ENCODE measurements around the gene IGF2. TPM values are rescaled to one million over a fixed set of nuclear protein-coding genes. Genes with fewer than 3 reads are reported as not detected.

Gene IGF2
- polyA plus RNA-seq, 1 donor from 2014 or later, result not detected

- Histone ChIP-seq H3K27me3 (ENCODE audit: insufficient read depth, low read depth, low read length) (no peaks in the 10 kb centered on the region), H3K9ac (ENCODE audit: low read length) (no peak overlapping the region), H2AFZ (ENCODE audit: low read depth, low read length) (no peak overlapping the region), H3F3A (ENCODE audit: insufficient read depth, low read length, poor library complexity, severe bottlenecking) (no peaks in the 10 kb centered on the region), H3K27ac (ENCODE audit: low read length) (no peak overlapping the region), H3K4me2 (ENCODE audit: low read length) (no peak overlapping the region), H4K20me1 (ENCODE audit: insufficient read depth) (no peaks in the 10 kb centered on the region), H3K9me2 (ENCODE audit: insufficient read depth, low read length) (no peaks in the 10 kb centered on the region), H3K36me3 (ENCODE audit: insufficient read depth, low read length) (no peaks in the 10 kb centered on the region), H3K4me3 (ENCODE audit: low read length) (no peak overlapping the region), H3K9me3 (ENCODE audit: low read length) (no peaks in the 10 kb centered on the region), H3K79me2 (replicated peaks; ENCODE audit: insufficient read depth, low read length) (no peaks in the 10 kb centered on the region)
- no peak for TF ChIP-seq SMC3 (conservative IDR thresholded peaks at IDR 0.05; ENCODE audit: poor library complexity)
Observed at GRCh38 chr11:2108675-2109491, 30.3 kb downstream of the IGF2 start.

DNA sequence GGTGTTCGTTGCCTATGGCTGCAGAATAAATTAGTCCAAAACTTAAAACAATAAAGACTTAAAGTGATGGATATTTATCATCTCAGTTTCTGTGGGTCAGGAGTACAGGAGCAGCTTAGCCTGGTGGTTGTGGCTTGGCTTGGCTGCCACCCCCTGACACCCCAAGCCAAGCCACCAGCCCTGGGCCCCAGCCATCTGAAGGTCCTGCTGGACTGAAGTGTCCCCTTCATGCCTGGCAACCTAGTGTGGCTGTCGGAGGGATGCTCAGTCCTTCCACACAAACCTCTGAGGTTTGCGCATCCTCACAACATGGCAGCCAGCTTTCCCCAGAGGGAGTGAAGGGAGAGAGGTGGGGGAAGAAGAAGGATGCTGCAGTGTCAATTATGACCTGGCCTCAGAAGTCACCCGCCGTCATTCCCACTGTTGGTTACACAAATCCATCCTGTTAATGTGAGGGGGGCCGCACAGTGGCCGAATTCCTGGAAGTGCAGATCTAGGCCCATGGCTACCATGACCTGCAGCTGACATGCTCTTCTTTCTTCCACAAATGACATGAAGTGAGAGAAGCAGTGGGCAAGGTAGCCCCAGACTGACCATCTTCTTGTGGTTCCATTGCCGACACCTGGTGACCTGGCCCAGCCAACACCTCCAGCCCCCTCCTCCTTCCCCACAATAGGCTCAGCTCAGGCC is 31.1 kb downstream of the IGF2 start:
- H4K20me1 ChIP-seq (ENCODE audit: insufficient read depth), result no peaks in the 10 kb centered on the region
- H3K9me2 ChIP-seq (ENCODE audit: insufficient read depth, low read length), result no peaks in the 10 kb centered on the region
- TF ChIP-seq POLR2AphosphoS5 (IDR thresholded peaks at IDR 0.05), result no peak
- TF ChIP-seq, protein P1, sequence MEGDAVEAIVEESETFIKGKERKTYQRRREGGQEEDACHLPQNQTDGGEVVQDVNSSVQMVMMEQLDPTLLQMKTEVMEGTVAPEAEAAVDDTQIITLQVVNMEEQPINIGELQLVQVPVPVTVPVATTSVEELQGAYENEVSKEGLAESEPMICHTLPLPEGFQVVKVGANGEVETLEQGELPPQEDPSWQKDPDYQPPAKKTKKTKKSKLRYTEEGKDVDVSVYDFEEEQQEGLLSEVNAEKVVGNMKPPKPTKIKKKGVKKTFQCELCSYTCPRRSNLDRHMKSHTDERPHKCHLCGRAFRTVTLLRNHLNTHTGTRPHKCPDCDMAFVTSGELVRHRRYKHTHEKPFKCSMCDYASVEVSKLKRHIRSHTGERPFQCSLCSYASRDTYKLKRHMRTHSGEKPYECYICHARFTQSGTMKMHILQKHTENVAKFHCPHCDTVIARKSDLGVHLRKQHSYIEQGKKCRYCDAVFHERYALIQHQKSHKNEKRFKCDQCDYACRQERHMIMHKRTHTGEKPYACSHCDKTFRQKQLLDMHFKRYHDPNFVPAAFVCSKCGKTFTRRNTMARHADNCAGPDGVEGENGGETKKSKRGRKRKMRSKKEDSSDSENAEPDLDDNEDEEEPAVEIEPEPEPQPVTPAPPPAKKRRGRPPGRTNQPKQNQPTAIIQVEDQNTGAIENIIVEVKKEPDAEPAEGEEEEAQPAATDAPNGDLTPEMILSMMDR (IDR thresholded peaks at IDR 0.05; ENCODE audit: poor library complexity, severe bottlenecking), result no peak
- H3K9ac ChIP-seq (ENCODE audit: low read length), result no peak overlapping the region
- H2AFZ ChIP-seq (ENCODE audit: low read depth, low read length), result no peak overlapping the region
- H3K36me3 ChIP-seq (ENCODE audit: insufficient read depth, low read length), result no peaks in the 10 kb centered on the region
- H3K4me3 ChIP-seq (ENCODE audit: low read length), result no peak overlapping the region
- H3K27ac ChIP-seq (ENCODE audit: low read length), result no peak overlapping the region
- no peak overlapping the region for H3K4me2 ChIP-seq (ENCODE audit: low read length)
- H3K79me2 ChIP-seq (replicated peaks; ENCODE audit: insufficient read depth, low read length), result no peaks in the 10 kb centered on the region
- H3K9me3 ChIP-seq (ENCODE audit: low read length), result no peaks in the 10 kb centered on the region
- H3K27me3 ChIP-seq (ENCODE audit: insufficient read depth, low read depth, low read length), result no peaks in the 10 kb centered on the region
- H3F3A ChIP-seq (ENCODE audit: insufficient read depth, low read length, poor library complexity, severe bottlenecking), result no peaks in the 10 kb centered on the region

GRCh38 chr11:2107521-2107920 is 31.7 kb downstream of the IGF2 start:
- H3K4me3 ChIP-seq (ENCODE audit: low read length), result no peak overlapping the region
- no peak overlapping the region for H3K9ac ChIP-seq (ENCODE audit: low read length)
- no peak overlapping the region for H2AFZ ChIP-seq (ENCODE audit: low read depth, low read length)
- H3F3A ChIP-seq (ENCODE audit: insufficient read depth, low read length, poor library complexity, severe bottlenecking), result no peaks in the 10 kb centered on the region
- no peak for TF ChIP-seq POLR2AphosphoS5 (IDR thresholded peaks at IDR 0.05)
- TF ChIP-seq, protein P1 (IDR thresholded peaks at IDR 0.05; ENCODE audit: poor library complexity, severe bottlenecking), result no peak
- no peak overlapping the region for H3K27ac ChIP-seq (ENCODE audit: low read length)
- H3K9me2 ChIP-seq (ENCODE audit: insufficient read depth, low read length), result no peaks in the 10 kb centered on the region
- no peaks in the 10 kb centered on the region for H3K27me3 ChIP-seq (ENCODE audit: insufficient read depth, low read depth, low read length)
- H3K9me3 ChIP-seq (ENCODE audit: low read length), result no peaks in the 10 kb centered on the region
- no peaks in the 10 kb centered on the region for H4K20me1 ChIP-seq (ENCODE audit: insufficient read depth)
- H3K79me2 ChIP-seq (replicated peaks; ENCODE audit: insufficient read depth, low read length), result no peaks in the 10 kb centered on the region
- H3K4me2 ChIP-seq (ENCODE audit: low read length), result no peak overlapping the region
- no peaks in the 10 kb centered on the region for H3K36me3 ChIP-seq (ENCODE audit: insufficient read depth, low read length)
